Measurements from ENCODE around the gene IRF7. TPM values are rescaled to one million over a fixed set of nuclear protein-coding genes. Genes with fewer than 3 reads are reported as not detected.

The IRF7 gene
- total and polyA plus RNA-seq, 9 of the 15 experiments (the other 6 are each of a cell fraction or from before 2014, with no cell fraction given) = 0.27 to 7.6 (median 1.8) TPM

DNA sequence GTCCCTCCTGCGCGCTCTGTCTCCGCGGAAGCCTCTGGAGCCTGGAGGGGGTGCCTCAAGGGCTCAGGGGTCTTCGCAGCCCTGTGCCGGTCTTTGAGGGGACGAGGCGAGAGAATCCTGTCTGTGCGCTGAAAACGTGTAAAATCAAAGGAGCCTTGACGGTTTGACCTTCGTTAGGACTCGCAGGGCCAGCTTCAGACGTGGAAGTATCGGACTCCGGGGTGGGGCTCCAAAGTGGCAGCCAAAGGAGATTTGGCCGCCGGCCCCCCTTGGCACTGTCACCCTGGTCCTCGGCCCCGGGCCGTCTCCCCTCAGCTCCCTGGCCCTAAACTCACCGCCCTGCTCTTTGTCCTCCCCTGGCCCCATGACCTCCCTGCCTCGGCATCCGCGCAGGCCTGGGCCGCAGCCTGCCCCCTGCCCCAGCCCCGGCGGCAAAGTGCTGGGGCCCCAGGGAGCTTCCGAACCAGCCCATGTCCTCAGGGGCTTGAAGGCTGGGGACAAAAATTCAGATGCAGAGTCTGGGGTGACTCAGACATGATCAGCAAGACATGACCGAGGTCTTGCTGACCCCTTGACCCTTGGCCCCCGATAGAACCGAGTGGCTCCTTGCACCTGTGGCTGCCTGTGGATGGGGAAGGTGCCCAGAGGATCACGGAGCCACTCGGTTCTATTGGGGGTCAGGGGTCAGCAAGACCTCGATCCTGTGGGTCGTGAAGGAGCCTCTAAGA, 46.4 kb downstream of the IRF7 start (continued):
- TF ChIP-seq, protein P1, sequence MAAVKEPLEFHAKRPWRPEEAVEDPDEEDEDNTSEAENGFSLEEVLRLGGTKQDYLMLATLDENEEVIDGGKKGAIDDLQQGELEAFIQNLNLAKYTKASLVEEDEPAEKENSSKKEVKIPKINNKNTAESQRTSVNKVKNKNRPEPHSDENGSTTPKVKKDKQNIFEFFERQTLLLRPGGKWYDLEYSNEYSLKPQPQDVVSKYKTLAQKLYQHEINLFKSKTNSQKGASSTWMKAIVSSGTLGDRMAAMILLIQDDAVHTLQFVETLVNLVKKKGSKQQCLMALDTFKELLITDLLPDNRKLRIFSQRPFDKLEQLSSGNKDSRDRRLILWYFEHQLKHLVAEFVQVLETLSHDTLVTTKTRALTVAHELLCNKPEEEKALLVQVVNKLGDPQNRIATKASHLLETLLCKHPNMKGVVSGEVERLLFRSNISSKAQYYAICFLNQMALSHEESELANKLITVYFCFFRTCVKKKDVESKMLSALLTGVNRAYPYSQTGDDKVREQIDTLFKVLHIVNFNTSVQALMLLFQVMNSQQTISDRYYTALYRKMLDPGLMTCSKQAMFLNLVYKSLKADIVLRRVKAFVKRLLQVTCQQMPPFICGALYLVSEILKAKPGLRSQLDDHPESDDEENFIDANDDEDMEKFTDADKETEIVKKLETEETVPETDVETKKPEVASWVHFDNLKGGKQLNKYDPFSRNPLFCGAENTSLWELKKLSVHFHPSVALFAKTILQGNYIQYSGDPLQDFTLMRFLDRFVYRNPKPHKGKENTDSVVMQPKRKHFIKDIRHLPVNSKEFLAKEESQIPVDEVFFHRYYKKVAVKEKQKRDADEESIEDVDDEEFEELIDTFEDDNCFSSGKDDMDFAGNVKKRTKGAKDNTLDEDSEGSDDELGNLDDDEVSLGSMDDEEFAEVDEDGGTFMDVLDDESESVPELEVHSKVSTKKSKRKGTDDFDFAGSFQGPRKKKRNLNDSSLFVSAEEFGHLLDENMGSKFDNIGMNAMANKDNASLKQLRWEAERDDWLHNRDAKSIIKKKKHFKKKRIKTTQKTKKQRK (IDR thresholded peaks at IDR 0.05; ENCODE audit: borderline replicate concordance, low read depth, low read length) = no peak
- peak; percentile 36; the same call in 1 of the 2 replicates for TF ChIP-seq ZFX (CRISPR knock-in tag; IDR thresholded peaks at IDR 0.05)
- TF ChIP-seq POLR2H (tag; IDR thresholded peaks at IDR 0.05; ENCODE audit: low read depth) = no peak
- TF ChIP-seq NR2C2 (CRISPR knock-in tag; IDR thresholded peaks at IDR 0.05) = no peak
- peak; percentile 67 for TF ChIP-seq NR2C2 (tag; IDR thresholded peaks at IDR 0.05)
- no peak for TF ChIP-seq FUS (optimal IDR thresholded peaks at IDR 0.05; ENCODE audit: low read depth, low read length)
- TF ChIP-seq EP300 (IDR thresholded peaks at IDR 0.05; ENCODE audit: low read length) = no peak
- TF ChIP-seq, protein P2, sequence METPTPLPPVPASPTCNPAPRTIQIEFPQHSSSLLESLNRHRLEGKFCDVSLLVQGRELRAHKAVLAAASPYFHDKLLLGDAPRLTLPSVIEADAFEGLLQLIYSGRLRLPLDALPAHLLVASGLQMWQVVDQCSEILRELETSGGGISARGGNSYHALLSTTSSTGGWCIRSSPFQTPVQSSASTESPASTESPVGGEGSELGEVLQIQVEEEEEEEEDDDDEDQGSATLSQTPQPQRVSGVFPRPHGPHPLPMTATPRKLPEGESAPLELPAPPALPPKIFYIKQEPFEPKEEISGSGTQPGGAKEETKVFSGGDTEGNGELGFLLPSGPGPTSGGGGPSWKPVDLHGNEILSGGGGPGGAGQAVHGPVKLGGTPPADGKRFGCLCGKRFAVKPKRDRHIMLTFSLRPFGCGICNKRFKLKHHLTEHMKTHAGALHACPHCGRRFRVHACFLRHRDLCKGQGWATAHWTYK (CRISPR knock-in tag; IDR thresholded peaks at IDR 0.05) = no peak; the same call in 1 of the 2 replicates
- TF ChIP-seq FOSL1 (tag; conservative IDR thresholded peaks at IDR 0.05) = peak; percentile 44; the same call in 1 of the 2 replicates
- TF ChIP-seq SMARCA5 (IDR thresholded peaks at IDR 0.05) = no peak
- TF ChIP-seq RB1 (IDR thresholded peaks at IDR 0.05; ENCODE audit: low read depth) = no peak
- no peak for TF ChIP-seq ZNF408 (CRISPR knock-in tag; IDR thresholded peaks at IDR 0.05; ENCODE audit: low read depth)
- peak; percentile 35 for TF ChIP-seq RBM22 (IDR thresholded peaks at IDR 0.05; ENCODE audit: low read depth, low read length, poor library complexity, severe bottlenecking)
